Keratinocyte (primary cell): ENCODE data around the gene DPYSL5. TPM values are rescaled to one million over a fixed set of nuclear protein-coding genes. Genes with fewer than 3 reads are reported as not detected.
A peak's percentile ranks its signal among the peaks of the same experiment; 100 is the strongest.

Source experiments
- DNase-seq: peaks from one replicate; pipeline ENCODE4 v3.0.0-alpha.2; 2011; ENCODE audit warnings: low read depth, missing footprints, low spot score
- FAIRE-seq: peaks from 2 replicates; lab custom pipeline; 2011; peaks lifted over from hg19 to GRCh38; lab: Jason Lieb, UNC
- H2AFZ ChIP-seq: 2 replicates; pipeline ENCODE4 v1.6.0; 2012; ENCODE audit warnings: low read length, control low read depth, inconsistent platforms; ENCODE audit not compliant: control insufficient read depth
- H3K27ac ChIP-seq: 2 replicates; pipeline ENCODE4 v1.5.1; 2011; ENCODE audit warnings: low read length; ENCODE audit not compliant: control insufficient read depth, insufficient read depth
- H3K27me3 ChIP-seq: 3 replicates; pipeline ENCODE4 v1.6.0; 2011; ENCODE audit warnings: low read length; ENCODE audit not compliant: control insufficient read depth, insufficient read depth; ENCODE audit errors: extremely low read depth
- H3K36me3 ChIP-seq, 2 experiments: 2 replicates in 1 of 2; 3 replicates in 1 of 2; pipeline ENCODE4 v1.5.1; 2011; ENCODE audit warnings: low read length in 2 of 2, mild to moderate bottlenecking in 1 of 2; ENCODE audit not compliant: control insufficient read depth in 2 of 2, insufficient read depth in 2 of 2; ENCODE audit errors: extremely low read depth in 1 of 2
- H3K4me1 ChIP-seq: 3 replicates; pipeline ENCODE4 v1.5.1; 2011; ENCODE audit warnings: low read length; ENCODE audit not compliant: control insufficient read depth, insufficient read depth; ENCODE audit errors: extremely low read depth
- H3K4me2 ChIP-seq: 3 replicates; pipeline ENCODE4 v1.6.0; 2011; ENCODE audit warnings: low read depth, low read length; ENCODE audit not compliant: control insufficient read depth, insufficient read depth; ENCODE audit errors: extremely low read depth
- H3K4me3 ChIP-seq, 3 experiments: fragments of 200-600 bp in 1 of 3; sonication (generic) in 1 of 3; 2 replicates in 2 of 3; 3 replicates in 1 of 3; pipeline ENCODE4 v1.5.1; 2011 to 2016; ENCODE audit warnings: low read length in 3 of 3, mild to moderate bottlenecking in 3 of 3, control low read depth in 2 of 3, inconsistent platforms in 1 of 3, low read depth in 1 of 3, mixed read lengths in 1 of 3, mixed run types in 1 of 3, moderate library complexity in 1 of 3; ENCODE audit not compliant: control insufficient read depth in 2 of 3, insufficient read depth in 2 of 3; ENCODE audit errors: extremely low read depth in 1 of 3
- H3K79me2 ChIP-seq: 2 replicates; pipeline ENCODE4 v1.6.0; 2012; ENCODE audit warnings: low read length; ENCODE audit not compliant: control insufficient read depth, insufficient read depth
- H3K9ac ChIP-seq: 3 replicates; pipeline ENCODE4 v1.6.0; 2011; ENCODE audit warnings: low read length; ENCODE audit not compliant: control insufficient read depth, insufficient read depth; ENCODE audit errors: extremely low read depth
- H3K9me1 ChIP-seq: 3 replicates; pipeline ENCODE4 v1.6.0; 2011; ENCODE audit warnings: low read length; ENCODE audit not compliant: control insufficient read depth, insufficient read depth; ENCODE audit errors: extremely low read depth
- H3K9me3 ChIP-seq: 2 replicates; pipeline ENCODE4 v1.5.1; 2012; ENCODE audit warnings: low read depth, low read length; ENCODE audit not compliant: control insufficient read depth
- H4K20me1 ChIP-seq: 3 replicates; pipeline ENCODE4 v1.6.0; 2011; ENCODE audit warnings: low read length; ENCODE audit not compliant: control insufficient read depth, insufficient read depth; ENCODE audit errors: extremely low read depth
- EZH2 ChIP-seq: IDR thresholded peaks from one replicate; pipeline ENCODE4 v1.6.1; 2012; ENCODE audit warnings: inconsistent platforms, mild to moderate bottlenecking, low read length, moderate library complexity
- dilution Hi-C: fragments of 300-500 bp; cut with MboI; formaldehyde crosslinking; loops from one replicate; pipeline ENCODE4 v1.7.0; 2020; ENCODE audit warnings: low sequenced_read_pairs; ENCODE audit not compliant: extremely low pct_ligation_motif_present
- polyA plus RNA-seq, 5 experiments: library from polyadenylated mRNA; depleted of rRNA in 3 of 5; stranded (reverse) in 3 of 5; stranded (forward) in 1 of 5; unstranded in 1 of 5; fragments of >200 nt; gene quantifications; 1 replicate in 1 of 5; 2 replicates in 3 of 5; 3 replicates in 1 of 5; pipeline versions ENCODE4 v1.2.1 to v1.2.3, GENCODE V29; 2011 to 2012; ENCODE audit warnings: missing spikeins in 2 of 5, low read depth in 1 of 5, low replicate concordance in 1 of 5
- TF ChIP-seq, protein P1 (sequence below), 3 experiments: IDR thresholded peaks in 1 of 3; conservative IDR thresholded peaks in 1 of 3; optimal IDR thresholded peaks in 1 of 3; 2 replicates in 2 of 3; 3 replicates in 1 of 3; pipeline versions ENCODE3 to v1.5.1; 2011; ENCODE audit warnings: low read length in 3 of 3, mild to moderate bottlenecking in 3 of 3, moderate library complexity in 2 of 3, control low read depth in 1 of 3, inconsistent platforms in 1 of 3; ENCODE audit not compliant: insufficient read depth in 2 of 3; ENCODE audit errors: extremely low read depth in 1 of 3

DPYSL5 gene
- polyA plus RNA-seq, 1 donor (not counting 4 experiments of a cell fraction or from before 2014, with no cell fraction given): not detected

DNA sequence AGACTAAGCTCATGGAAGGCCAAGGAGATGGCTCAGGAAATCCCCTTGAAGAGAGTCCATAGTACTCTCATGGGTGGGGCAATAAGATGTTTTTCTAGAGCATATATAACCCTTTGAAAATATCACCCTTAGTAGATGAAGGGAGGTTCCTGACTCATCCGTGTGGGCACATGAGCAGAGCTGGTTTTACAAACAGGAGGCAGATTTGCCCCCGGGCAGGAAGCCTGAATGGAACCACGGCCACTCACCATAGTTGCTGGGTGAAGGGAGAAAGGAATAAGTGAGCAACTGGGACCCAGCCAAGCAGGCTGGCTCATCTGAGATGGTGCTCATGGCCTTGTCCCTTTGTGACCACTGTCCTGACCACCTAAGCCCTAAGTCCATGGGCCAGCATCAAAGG, 93.6 kb downstream of the DPYSL5 start:
- Histone ChIP-seq H2AFZ (no peak overlapping the region), H3K9me3 (no peaks in the 10 kb centered on the region), H3K9me1 (no peaks in the 10 kb centered on the region), H3K9ac (no peak overlapping the region), H3K4me2 (peak overlapping the region; percentile 11), H3K27ac (no peak overlapping the region), H3K36me3 (no peaks in the 10 kb centered on the region), H4K20me1 (no peaks in the 10 kb centered on the region), H3K4me3 (no peak overlapping the region), H3K79me2 (no peaks in the 10 kb centered on the region), H3K27me3 (peaks cover 10% of the 10 kb centered on the region), H3K4me1 (peaks cover 7% of the 10 kb centered on the region)
- DNase-seq (peak; percentile 59), FAIRE-seq (no peak)
- TF ChIP-seq EZH2: no peak
- TF ChIP-seq, protein P1, sequence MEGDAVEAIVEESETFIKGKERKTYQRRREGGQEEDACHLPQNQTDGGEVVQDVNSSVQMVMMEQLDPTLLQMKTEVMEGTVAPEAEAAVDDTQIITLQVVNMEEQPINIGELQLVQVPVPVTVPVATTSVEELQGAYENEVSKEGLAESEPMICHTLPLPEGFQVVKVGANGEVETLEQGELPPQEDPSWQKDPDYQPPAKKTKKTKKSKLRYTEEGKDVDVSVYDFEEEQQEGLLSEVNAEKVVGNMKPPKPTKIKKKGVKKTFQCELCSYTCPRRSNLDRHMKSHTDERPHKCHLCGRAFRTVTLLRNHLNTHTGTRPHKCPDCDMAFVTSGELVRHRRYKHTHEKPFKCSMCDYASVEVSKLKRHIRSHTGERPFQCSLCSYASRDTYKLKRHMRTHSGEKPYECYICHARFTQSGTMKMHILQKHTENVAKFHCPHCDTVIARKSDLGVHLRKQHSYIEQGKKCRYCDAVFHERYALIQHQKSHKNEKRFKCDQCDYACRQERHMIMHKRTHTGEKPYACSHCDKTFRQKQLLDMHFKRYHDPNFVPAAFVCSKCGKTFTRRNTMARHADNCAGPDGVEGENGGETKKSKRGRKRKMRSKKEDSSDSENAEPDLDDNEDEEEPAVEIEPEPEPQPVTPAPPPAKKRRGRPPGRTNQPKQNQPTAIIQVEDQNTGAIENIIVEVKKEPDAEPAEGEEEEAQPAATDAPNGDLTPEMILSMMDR (optimal IDR thresholded peaks at IDR 0.05 in 1 of 3, IDR thresholded peaks at IDR 0.05 in 1 of 3, conservative IDR thresholded peaks at IDR 0.05 in 1 of 3; ENCODE audit: extremely low read depth in 1 of 3, insufficient read depth in 2 of 3, low read length in 3 of 3): no peak
- dilution Hi-C loops: no loop called here

DNA sequence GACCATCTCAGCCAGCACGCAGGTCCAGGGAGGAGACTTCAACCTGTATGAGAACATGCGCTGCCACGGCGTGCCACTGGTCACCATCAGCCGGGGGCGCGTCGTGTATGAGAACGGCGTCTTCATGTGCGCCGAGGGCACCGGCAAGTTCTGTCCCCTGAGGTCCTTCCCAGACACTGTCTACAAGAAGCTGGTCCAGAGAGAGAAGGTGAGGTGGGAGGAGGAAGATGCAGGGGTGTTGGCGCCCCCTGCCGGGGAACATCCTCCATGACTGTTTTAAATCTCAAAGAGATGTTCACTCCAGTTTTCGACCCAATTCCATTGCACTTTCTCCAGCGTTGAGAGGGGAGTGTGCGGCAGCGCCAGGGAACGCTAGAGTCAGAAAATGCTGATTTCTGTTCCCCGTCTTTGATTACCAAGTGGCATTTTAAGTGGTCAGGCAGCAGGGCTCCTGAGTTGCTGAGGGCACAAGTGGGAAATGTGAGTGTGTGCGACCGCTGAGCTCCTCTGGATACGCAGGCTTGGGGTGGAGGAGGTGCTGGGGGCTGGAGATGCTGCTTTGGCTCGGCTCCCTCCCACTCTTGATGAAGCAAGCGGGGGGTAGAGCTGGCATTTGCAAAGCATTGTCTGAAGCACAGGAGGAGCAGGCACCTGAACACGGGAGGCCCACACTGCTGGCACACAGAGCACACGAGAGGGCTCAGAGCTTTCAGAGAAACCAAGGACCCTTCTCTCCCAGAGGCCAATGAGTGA, 94.8 kb downstream of the DPYSL5 start:
- Histone ChIP-seq H3K9me1 (no peaks in the 10 kb centered on the region), H3K9me3 (no peaks in the 10 kb centered on the region), H3K27ac (no peak overlapping the region), H3K9ac (no peak overlapping the region), H3K27me3 (peaks cover 10% of the 10 kb centered on the region), H3K79me2 (no peaks in the 10 kb centered on the region), H3K4me1 (peaks cover 7% of the 10 kb centered on the region), H2AFZ (no peak overlapping the region), H3K36me3 (no peaks in the 10 kb centered on the region), H3K4me2 (no peak overlapping the region), H4K20me1 (no peaks in the 10 kb centered on the region), H3K4me3 (no peak overlapping the region)
- TF ChIP-seq EZH2: no peak
- TF ChIP-seq, protein P1 (optimal IDR thresholded peaks at IDR 0.05 in 1 of 3, IDR thresholded peaks at IDR 0.05 in 1 of 3, conservative IDR thresholded peaks at IDR 0.05 in 1 of 3; ENCODE audit: extremely low read depth in 1 of 3, insufficient read depth in 2 of 3, low read length in 3 of 3): peak; percentile 79 to 90 (median 85)
- DNase-seq (no peak), FAIRE-seq (peak; percentile 62)
- dilution Hi-C loops: no loop called here
